HG03175 (cell line): ENCODE results near the gene ZNF155.
"Not testable (repeated sequence)": the region's sequence is repeated elsewhere in the genome, so short reads cannot be mapped to it uniquely, and the experiment has no call there.

Source experiments
- ATAC-seq: cut with Tn5 transposase; IDR thresholded peaks from one replicate; pipeline ENCODE4 v1.9.1; 2021; ENCODE audit warnings: mild to moderate bottlenecking, moderate library complexity; ENCODE audit not compliant: unreplicated experiment

The ZNF155 gene

GRCh38 chr19:43983912-43984686 lies at the start of gene ZNF155:
Gene ZNF155, plus strand, starts transcription at chr19:43984188. Its CDS starts 4,356 bp downstream, at chr19:43988544.
- peak; percentile 75 for ATAC-seq

- peak; percentile 96 for ATAC-seq
Observed at GRCh38 chr19:43934985-43935708, 48.8 kb upstream of the ZNF155 start, which contains the start of gene ZNF45. Gene ZNF45, minus strand, starts transcription at chr19:43935282. Its CDS starts 13,097 bp downstream, at chr19:43922185.

GRCh38 chr19:43936188-43936587 lies 47.8 kb upstream of the ZNF155 start:
- ATAC-seq, result no peak

GRCh38 chr19:43939557-43940260 lies 44.3 kb upstream of the ZNF155 start:
- ATAC-seq, result no peak

- ATAC-seq, result no peak
Observed at GRCh38 chr19:43940719-43941118, 43.3 kb upstream of the ZNF155 start.

- no peak for ATAC-seq
Observed at GRCh38 chr19:43941209-43941608, 42.8 kb upstream of the ZNF155 start.

GRCh38 chr19:43947412-43947811 lies 36.6 kb upstream of the ZNF155 start:
- ATAC-seq, result not testable (repeated sequence)

GRCh38 chr19:43949803-43950202 lies 34.2 kb upstream of the ZNF155 start:
- ATAC-seq, result not testable (repeated sequence)

- ATAC-seq, result peak; percentile 93
Observed at GRCh38 chr19:43950834-43951645, 32.9 kb upstream of the ZNF155 start, which contains the start of gene ZNF221. Gene ZNF221, plus strand, starts transcription at chr19:43951228. Its CDS starts 11,499 bp downstream, at chr19:43962727.

- no peak for ATAC-seq
Observed at GRCh38 chr19:43956827-43957226, 27.2 kb upstream of the ZNF155 start.

- no peak for ATAC-seq
Observed at GRCh38 chr19:43957891-43958290, 26.1 kb upstream of the ZNF155 start.

- no peak for ATAC-seq
Observed at GRCh38 chr19:43960411-43960810, 23.6 kb upstream of the ZNF155 start.

GRCh38 chr19:43966079-43966694 lies 17.8 kb upstream of the ZNF155 start:
- no peak for ATAC-seq

GRCh38 chr19:43976732-43977131 lies 7.3 kb upstream of the ZNF155 start:
- ATAC-seq, result no peak

GRCh38 chr19:43983544-43983911 lies 460 bp upstream of the ZNF155 start:
- peak; percentile 12 for ATAC-seq

- ATAC-seq, result no peak
Observed at GRCh38 chr19:43984687-43985000, 656 bp downstream of the ZNF155 start.

- ATAC-seq, result no peak
Observed at GRCh38 chr19:43997631-43998290, 13.8 kb downstream of the ZNF155 start.

- no peak for ATAC-seq
Observed at GRCh38 chr19:44002212-44002565, 18.2 kb downstream of the ZNF155 start.

GRCh38 chr19:44002566-44003460 lies 18.8 kb downstream of the ZNF155 start, which contains the start of gene ZNF230:
Gene ZNF230, plus strand, starts transcription at chr19:44002957. Its CDS starts 4,122 bp downstream, at chr19:44007079.
- ATAC-seq, result peak; percentile 93
